Measurements from ENCODE around the gene S100P. TPM values are rescaled to one million over a fixed set of nuclear protein-coding genes. Genes with fewer than 3 reads are reported as not detected.

The S100P gene
- total RNA-seq, 1 donor from 2014 or later: 8.8 TPM

DNA sequence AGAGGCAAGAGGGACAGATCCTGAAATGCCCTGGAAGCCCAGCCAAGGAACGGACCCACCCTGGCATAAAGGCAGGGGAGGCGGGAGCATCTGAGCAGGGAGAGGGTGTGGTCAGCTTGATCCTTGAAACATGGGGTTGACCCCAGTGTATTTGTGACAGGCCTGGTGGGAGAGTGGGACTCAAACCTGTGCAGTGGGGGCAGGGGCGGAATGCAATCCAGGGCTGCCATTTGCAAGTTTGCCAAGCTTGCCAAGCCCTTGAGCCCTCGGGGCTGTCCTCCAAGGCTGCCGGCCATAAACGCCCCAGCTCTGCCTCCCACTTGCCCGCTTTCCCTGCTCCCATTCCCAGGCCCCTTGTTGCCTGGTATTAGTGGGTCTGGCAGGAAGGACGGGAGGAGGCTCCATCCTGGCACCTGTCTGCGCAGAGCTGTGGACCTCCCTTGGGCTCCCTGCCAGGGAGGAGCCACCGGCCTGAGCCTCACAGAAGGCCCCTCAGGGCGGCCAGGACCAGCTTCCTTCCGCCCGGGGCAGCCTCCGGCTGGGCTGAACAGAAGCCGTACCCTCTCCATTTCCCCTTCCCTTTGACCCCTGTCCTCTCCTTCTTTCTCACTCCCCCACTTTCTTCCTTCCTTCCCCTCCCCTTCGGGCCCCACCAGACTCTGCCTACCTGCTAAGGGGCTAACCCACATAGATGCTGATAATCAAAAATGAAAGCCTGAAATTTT lies 661 bp downstream of the S100P start:
- no peak for DNase-seq (ENCODE audit: low read depth)
- Histone ChIP-seq H3K4me3 (ENCODE audit: low read depth, low read length) (no peak overlapping the region), H3K27me3 (ENCODE audit: control insufficient read depth, insufficient read depth, low read length) (no peaks in the 10 kb centered on the region), H3K36me3 (ENCODE audit: control insufficient read depth, insufficient read depth, low read length) (no peaks in the 10 kb centered on the region)
- TF ChIP-seq, protein P1, sequence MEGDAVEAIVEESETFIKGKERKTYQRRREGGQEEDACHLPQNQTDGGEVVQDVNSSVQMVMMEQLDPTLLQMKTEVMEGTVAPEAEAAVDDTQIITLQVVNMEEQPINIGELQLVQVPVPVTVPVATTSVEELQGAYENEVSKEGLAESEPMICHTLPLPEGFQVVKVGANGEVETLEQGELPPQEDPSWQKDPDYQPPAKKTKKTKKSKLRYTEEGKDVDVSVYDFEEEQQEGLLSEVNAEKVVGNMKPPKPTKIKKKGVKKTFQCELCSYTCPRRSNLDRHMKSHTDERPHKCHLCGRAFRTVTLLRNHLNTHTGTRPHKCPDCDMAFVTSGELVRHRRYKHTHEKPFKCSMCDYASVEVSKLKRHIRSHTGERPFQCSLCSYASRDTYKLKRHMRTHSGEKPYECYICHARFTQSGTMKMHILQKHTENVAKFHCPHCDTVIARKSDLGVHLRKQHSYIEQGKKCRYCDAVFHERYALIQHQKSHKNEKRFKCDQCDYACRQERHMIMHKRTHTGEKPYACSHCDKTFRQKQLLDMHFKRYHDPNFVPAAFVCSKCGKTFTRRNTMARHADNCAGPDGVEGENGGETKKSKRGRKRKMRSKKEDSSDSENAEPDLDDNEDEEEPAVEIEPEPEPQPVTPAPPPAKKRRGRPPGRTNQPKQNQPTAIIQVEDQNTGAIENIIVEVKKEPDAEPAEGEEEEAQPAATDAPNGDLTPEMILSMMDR (IDR thresholded peaks at IDR 0.05; ENCODE audit: insufficient read depth, low read length, poor library complexity, severe bottlenecking): no peak

DNA sequence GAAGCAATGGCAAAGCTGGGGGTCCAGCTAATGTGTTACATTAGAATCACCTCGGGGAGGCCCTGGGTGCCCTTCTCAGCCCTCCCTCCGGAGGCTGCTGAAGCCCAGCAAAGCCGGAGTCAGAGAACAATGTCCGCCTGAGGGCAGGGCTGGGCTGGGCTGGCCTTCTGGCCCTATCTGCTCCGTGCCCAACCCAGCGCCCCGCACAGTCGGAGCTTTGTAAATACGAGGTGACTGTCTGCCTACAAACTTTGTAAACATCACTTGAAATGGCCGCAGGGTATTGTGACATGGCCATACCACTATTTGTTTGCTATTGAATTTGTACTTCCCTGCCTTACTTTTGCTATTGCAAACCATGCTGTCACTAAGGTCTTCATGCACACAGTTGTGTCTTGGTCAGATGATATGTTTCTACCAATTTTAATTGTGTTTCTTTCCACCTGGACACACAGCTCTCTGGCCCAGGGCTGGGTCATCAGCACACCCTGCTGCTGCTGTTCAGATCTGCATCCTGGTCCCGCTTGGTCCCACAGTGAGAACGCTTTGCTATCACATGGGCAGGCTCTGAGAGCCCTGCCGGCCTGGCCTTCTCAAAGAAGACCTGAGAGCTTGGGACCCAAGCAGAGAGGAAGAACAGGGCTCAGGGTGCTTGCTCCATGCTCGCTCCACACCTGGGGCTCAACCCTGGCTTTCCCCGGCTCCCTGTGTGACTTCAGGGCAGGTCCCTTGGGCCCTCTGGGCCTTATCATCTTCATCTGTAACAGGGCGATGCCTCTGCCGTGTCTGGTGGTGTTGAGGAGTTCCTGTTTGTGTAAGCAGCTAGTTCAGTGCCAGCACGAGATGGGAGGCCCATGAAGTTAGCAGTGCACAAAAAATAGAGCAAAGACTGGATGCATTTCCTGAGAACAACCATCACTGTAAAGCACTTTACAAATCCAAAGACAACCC lies 2.3 kb downstream of the S100P start:
- Histone ChIP-seq H3K4me3 (ENCODE audit: low read depth, low read length) (no peak overlapping the region), H3K27me3 (ENCODE audit: control insufficient read depth, insufficient read depth, low read length) (no peaks in the 10 kb centered on the region), H3K36me3 (ENCODE audit: control insufficient read depth, insufficient read depth, low read length) (no peaks in the 10 kb centered on the region)
- TF ChIP-seq, protein P1 (IDR thresholded peaks at IDR 0.05; ENCODE audit: insufficient read depth, low read length, poor library complexity, severe bottlenecking): no peak
- no peak for DNase-seq (ENCODE audit: low read depth)

DNA sequence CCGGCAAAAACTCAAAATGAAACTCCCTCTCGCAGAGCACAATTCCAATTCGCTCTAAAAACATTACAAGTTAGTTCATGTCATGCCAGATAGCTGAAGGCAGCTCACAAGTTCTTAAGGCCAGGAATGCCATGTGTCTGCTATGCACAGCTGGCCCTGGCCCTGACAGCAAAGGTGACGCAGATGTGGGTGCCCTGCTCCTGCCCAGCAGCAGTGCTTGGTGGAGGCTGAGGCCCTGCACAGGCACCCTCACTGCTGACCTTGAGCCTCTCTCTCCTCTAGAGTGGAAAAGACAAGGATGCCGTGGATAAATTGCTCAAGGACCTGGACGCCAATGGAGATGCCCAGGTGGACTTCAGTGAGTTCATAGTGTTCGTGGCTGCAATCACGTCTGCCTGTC lies 2.9 kb downstream of the S100P start:
- no peak for DNase-seq (ENCODE audit: low read depth)
- Histone ChIP-seq H3K4me3 (ENCODE audit: low read depth, low read length) (no peak overlapping the region), H3K27me3 (ENCODE audit: control insufficient read depth, insufficient read depth, low read length) (no peaks in the 10 kb centered on the region), H3K36me3 (ENCODE audit: control insufficient read depth, insufficient read depth, low read length) (no peaks in the 10 kb centered on the region)
- TF ChIP-seq, protein P1 (IDR thresholded peaks at IDR 0.05; ENCODE audit: insufficient read depth, low read length, poor library complexity, severe bottlenecking): no peak

DNA sequence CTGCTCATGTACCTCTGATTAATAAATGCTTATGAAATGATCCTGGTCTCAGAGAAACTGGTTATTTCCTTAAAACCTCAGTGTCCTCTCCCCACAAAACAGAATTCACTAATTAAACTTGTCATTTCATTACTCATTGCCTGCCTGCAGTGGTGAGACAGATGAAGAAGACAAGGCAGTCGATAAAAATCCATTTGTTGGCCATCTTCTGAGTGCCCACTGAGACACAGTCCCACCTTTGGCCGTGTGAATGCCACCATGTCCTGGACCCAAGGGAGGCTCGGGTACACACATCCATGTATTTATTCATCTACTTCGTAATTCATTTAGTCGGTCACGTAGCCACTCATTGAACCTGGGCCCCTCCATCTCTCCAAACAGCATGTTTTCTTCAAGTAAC lies 3.5 kb downstream of the S100P start:
- no peaks in the 10 kb centered on the region for H3K27me3 ChIP-seq (ENCODE audit: control insufficient read depth, insufficient read depth, low read length)
- TF ChIP-seq, protein P1 (IDR thresholded peaks at IDR 0.05; ENCODE audit: insufficient read depth, low read length, poor library complexity, severe bottlenecking): no peak
- DNase-seq (ENCODE audit: low read depth): no peak
- no peaks in the 10 kb centered on the region for H3K36me3 ChIP-seq (ENCODE audit: control insufficient read depth, insufficient read depth, low read length)
- no peak overlapping the region for H3K4me3 ChIP-seq (ENCODE audit: low read depth, low read length)

DNA sequence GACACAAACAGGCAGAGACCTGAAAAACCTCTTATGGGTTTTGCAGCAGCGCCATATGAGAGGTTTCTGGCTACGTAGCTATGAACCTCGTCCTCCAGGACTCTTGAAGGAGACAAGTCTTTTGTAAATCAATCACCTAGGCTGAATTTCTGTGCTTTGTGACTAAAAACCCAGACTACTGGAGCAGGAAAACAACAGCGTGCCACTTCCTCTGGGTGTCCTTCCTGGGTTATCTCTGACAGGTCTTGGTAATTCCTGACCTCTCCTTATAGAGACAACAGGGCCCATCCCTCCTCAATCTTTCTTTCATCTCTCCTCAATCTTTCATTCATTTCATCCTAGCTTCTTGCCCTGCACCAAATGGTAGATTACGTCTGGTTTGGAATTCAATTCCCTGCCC lies 5.7 kb downstream of the S100P start:
- TF ChIP-seq, protein P1 (IDR thresholded peaks at IDR 0.05; ENCODE audit: insufficient read depth, low read length, poor library complexity, severe bottlenecking): no peak
- Histone ChIP-seq H3K4me3 (ENCODE audit: low read depth, low read length) (no peak overlapping the region), H3K36me3 (ENCODE audit: control insufficient read depth, insufficient read depth, low read length) (no peaks in the 10 kb centered on the region), H3K27me3 (ENCODE audit: control insufficient read depth, insufficient read depth, low read length) (no peaks in the 10 kb centered on the region)
- DNase-seq (ENCODE audit: low read depth): no peak
